Cerebellar nuclear complex (tissue), 1 donor: Measurements from ENCODE around the gene EEF1A1.

Experiments used
- DNase-seq, 2 experiments: peaks; one replicate each; lab custom pipeline; 2025; lab: John Stamatoyannopoulos, UW

The EEF1A1 gene

DNA sequence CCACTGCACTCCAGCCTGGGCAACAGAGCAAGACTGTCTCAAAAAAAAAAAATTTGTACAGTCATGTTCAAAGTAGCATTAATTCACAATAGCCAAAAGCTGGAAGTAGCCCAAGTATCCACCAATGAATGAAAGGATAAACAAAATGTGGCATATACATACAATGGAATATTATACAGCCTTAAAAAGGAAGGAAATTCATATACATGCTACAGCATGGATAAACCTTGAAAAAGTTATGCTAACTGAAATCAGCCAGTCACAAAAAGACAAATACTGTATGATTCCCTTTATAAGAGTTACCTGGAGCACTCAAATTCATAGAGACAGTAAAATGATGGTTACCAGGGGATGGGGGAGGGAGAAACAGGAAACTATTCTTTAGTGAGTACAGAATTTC lies 15.7 kb downstream of the EEF1A1 start:
- no peak for DNase-seq

DNA sequence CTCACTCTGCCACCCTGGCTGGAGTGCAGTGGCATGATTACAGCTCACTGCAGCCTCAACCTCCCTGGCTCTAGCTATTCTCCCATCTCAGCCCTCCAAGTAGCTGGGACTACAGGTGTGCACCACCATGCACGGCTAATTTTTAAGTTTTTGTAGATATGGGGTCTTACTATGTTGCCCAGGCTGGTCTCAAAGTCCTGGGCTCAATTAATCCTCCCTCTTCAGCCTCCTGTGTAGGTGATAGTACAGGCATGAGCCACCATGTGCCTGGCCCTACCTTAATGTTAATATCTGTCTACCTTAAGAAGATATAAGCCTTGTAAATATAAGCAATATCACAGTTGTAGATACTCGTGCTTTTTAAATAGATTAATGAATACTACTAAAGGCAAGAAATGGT lies 16.7 kb downstream of the EEF1A1 start:
- no peak for DNase-seq

GRCh38 chr6:73503027-73503772 lies 17.6 kb downstream of the EEF1A1 start:
- DNase-seq = no peak

DNA sequence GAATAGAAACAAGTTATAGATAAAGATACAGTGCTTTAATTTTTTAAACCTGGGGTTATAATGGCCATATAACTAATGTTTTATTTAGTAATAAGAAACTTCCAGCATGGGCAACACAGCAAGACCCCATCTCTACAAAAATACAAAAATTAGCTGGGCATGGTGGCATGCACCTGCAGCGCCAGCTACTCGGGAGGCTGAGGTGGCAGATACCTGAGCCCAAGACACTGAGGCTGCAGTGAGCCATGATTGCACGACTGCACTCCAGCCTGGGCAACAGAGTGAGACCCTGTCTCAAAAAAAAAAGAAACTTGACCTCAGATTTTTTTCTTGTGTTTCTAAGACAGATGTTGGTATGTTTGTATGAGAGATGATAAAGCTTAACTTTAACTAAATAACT lies 22.9 kb downstream of the EEF1A1 start:
- no peak for DNase-seq

GRCh38 chr6:73491377-73491776 lies 29.5 kb downstream of the EEF1A1 start:
- DNase-seq = no peak

DNA sequence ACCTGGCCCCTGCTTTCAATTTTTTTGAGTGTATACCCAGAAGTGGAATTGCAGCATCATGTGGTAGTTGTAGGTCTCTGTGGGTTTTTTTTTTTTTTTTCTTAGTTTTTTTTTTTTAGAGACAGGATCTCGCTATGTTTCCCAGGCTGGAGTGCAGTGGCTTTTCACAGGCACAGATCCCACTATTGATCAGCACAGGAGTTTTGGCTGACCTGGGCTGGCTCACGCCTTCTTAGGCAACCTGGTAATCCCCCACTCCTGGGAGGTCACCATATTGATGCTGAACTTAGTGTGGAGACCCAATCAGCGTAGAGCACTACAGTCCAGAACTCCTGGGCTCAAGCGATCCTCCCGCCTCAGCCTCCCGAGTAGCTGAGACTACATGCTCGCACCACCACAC lies 33.4 kb downstream of the EEF1A1 start:
- no peak for DNase-seq

- no peak for DNase-seq
Observed at GRCh38 chr6:73484438-73484837, 36.4 kb downstream of the EEF1A1 start.

GRCh38 chr6:73481969-73482368 lies 38.9 kb downstream of the EEF1A1 start:
- DNase-seq = no peak

- no peak for DNase-seq
Observed at GRCh38 chr6:73477407-73477806, 43.4 kb downstream of the EEF1A1 start.

DNA sequence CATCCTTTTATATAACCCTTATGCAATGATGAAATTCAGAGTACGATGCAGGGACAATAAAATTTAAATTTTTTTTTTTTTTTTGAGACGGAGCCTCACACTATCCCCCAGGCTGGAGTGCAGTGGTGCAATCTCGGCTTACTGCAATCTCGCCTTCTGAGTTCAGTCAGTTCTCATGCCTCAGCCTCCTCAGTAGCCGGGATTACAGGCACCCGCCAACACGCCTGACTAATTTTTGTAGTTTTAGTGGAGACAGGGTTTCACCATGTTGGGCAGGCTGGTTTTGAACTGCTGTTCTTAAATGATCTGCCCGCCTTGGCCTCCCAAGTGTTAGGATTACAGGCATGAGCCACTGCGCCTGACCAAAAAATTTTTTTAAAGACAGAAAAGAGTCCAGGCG lies 44.1 kb downstream of the EEF1A1 start:
- no peak for DNase-seq

GRCh38 chr6:73471686-73472290 lies 49.0 kb downstream of the EEF1A1 start:
- no peak for DNase-seq
